ENCODE data around the gene ANKMY2. TPM values are rescaled to one million over a fixed set of nuclear protein-coding genes. Genes with fewer than 3 reads are reported as not detected.

ANKMY2 gene
- polyA plus RNA-seq, 3 donors = 4.8 to 7.5 (median 7.0) TPM

DNA sequence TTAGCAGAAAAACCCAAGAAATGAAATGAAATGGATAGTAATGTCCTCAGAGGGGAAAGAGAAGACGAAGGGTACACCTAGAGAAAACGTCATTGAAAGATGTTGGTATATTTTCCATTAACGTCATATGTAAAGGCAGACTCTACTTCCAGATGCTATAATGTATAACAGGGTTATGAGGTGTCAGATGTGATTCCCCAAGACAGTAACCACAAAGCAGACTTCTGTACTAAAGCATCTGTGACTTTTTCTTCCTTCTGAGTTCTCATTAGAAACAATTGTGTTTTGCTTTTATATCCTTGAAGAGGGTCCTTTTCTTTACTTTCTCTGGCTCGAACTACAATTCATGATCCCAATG is 81.6 kb downstream of the ANKMY2 start:
- TF ChIP-seq, protein P1, sequence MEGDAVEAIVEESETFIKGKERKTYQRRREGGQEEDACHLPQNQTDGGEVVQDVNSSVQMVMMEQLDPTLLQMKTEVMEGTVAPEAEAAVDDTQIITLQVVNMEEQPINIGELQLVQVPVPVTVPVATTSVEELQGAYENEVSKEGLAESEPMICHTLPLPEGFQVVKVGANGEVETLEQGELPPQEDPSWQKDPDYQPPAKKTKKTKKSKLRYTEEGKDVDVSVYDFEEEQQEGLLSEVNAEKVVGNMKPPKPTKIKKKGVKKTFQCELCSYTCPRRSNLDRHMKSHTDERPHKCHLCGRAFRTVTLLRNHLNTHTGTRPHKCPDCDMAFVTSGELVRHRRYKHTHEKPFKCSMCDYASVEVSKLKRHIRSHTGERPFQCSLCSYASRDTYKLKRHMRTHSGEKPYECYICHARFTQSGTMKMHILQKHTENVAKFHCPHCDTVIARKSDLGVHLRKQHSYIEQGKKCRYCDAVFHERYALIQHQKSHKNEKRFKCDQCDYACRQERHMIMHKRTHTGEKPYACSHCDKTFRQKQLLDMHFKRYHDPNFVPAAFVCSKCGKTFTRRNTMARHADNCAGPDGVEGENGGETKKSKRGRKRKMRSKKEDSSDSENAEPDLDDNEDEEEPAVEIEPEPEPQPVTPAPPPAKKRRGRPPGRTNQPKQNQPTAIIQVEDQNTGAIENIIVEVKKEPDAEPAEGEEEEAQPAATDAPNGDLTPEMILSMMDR (IDR thresholded peaks at IDR 0.05) = no peak
- Histone ChIP-seq H3K36me3 (replicated peaks in 1 of 2; ENCODE audit: control insufficient read depth in 1 of 2, insufficient read depth in 2 of 2, low read length in 2 of 2) (no peaks in the 10 kb centered on the region), H3K4me3 (replicated peaks in 1 of 3; ENCODE audit: low read depth in 2 of 3, low read length in 3 of 3) (no peak overlapping the region), H3K9me3 (replicated peaks in 1 of 2; ENCODE audit: control insufficient read depth in 1 of 2, insufficient read depth in 1 of 2, low read length in 2 of 2) (no peaks in the 10 kb centered on the region), H3K4me1 (ENCODE audit: control insufficient read depth in 1 of 2, insufficient read depth in 2 of 2, low read length in 2 of 2) (no peaks in the 10 kb centered on the region), H3K27ac (ENCODE audit: low read depth in 1 of 2, low read length in 2 of 2) (no peak overlapping the region), H3K4me2 (replicated peaks; ENCODE audit: extremely low read depth, low read length, poor library complexity, severe bottlenecking) (no peak overlapping the region), H4K20me1 (ENCODE audit: insufficient read depth, low read length) (no peaks in the 10 kb centered on the region), H3K9ac (ENCODE audit: insufficient read depth, low read length, poor library complexity, severe bottlenecking) (no peak overlapping the region), H3K79me2 (ENCODE audit: insufficient read depth, low read length) (no peaks in the 10 kb centered on the region), H2AFZ (ENCODE audit: insufficient read depth, low read depth, low read length, poor library complexity, severe bottlenecking) (no peak overlapping the region), H3K27me3 (ENCODE audit: control insufficient read depth in 2 of 2, insufficient read depth in 2 of 2, low read length in 2 of 2) (no peaks in the 10 kb centered on the region)
- H3K36me3 Mint-ChIP-seq = no peaks in the 10 kb centered on the region
- DNase-seq = no peak
- H3K4me1 Mint-ChIP-seq = peaks cover 9% of the 10 kb centered on the region
- no peak overlapping the region for H3K27ac Mint-ChIP-seq
- no CpG with 5 or more reads among the region's 4 CpGs for WGBS (ENCODE audit: insufficient coverage)
- no peaks in the 10 kb centered on the region for H3K9me3 Mint-ChIP-seq
- H3K27me3 Mint-ChIP-seq (ENCODE audit: low read depth in 3 of 3) = peaks cover 0 to 7% (median 1%) of the 10 kb centered on the region in 3 donors
- H3K4me3 Mint-ChIP-seq = peak overlapping the region in 1 of 2 donors; percentile 56
- intact Hi-C loops (cut with micrococcal nuclease) = no loop called here

DNA sequence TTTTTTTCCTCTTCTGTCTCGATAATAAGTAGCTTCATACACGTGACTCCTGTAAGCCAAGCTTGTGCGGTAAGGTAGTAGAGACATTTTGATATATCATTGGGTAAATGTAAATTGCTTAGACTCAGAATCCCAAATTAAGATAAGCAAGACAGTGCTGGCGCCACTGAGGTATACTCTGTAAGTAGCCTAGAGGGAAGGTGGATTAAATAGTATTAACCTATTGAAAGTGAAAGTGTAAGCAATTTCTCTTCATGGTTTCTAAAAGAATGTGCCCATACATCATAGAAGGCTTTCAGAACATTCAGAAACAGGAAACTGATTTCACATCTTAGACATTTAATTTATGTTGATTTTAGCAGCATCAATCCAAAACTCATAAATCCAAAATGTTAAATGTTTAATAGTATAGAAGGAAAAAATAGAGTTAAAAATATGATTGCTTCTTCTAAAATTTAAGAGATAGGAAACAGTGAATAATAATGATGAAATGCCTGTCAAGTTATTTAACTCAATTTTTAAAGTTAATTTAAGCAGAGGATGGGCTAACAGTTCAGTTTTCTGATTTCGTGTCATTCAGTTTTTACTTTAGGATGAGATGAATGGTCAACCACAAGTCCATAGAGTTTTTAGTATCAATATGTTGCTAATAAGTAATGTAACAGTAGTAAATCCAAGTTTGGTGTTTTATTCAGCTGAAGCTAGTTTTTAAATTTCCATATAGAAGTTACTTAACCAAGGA is 82.1 kb downstream of the ANKMY2 start:
- Histone ChIP-seq H3K9me3 (replicated peaks in 1 of 2; ENCODE audit: control insufficient read depth in 1 of 2, insufficient read depth in 1 of 2, low read length in 2 of 2) (no peaks in the 10 kb centered on the region), H3K4me3 (replicated peaks in 1 of 3; ENCODE audit: low read depth in 2 of 3, low read length in 3 of 3) (peak overlapping the region; percentile 41 to 69 (median 63)), H2AFZ (ENCODE audit: insufficient read depth, low read depth, low read length, poor library complexity, severe bottlenecking) (peak overlapping the region; percentile 32), H4K20me1 (ENCODE audit: insufficient read depth, low read length) (no peaks in the 10 kb centered on the region), H3K79me2 (ENCODE audit: insufficient read depth, low read length) (no peaks in the 10 kb centered on the region), H3K9ac (ENCODE audit: insufficient read depth, low read length, poor library complexity, severe bottlenecking) (peak overlapping the region; percentile 28), H3K27ac (ENCODE audit: low read depth in 1 of 2, low read length in 2 of 2) (peak overlapping the region in 1 of 2 donors; percentile 28), H3K4me1 (ENCODE audit: control insufficient read depth in 1 of 2, insufficient read depth in 2 of 2, low read length in 2 of 2) (no peaks in the 10 kb centered on the region), H3K4me2 (replicated peaks; ENCODE audit: extremely low read depth, low read length, poor library complexity, severe bottlenecking) (peak overlapping the region; percentile 61), H3K27me3 (ENCODE audit: control insufficient read depth in 2 of 2, insufficient read depth in 2 of 2, low read length in 2 of 2) (no peaks in the 10 kb centered on the region), H3K36me3 (replicated peaks in 1 of 2; ENCODE audit: control insufficient read depth in 1 of 2, insufficient read depth in 2 of 2, low read length in 2 of 2) (no peaks in the 10 kb centered on the region)
- H3K4me1 Mint-ChIP-seq = peaks cover 9% of the 10 kb centered on the region
- intact Hi-C loops (cut with micrococcal nuclease) = no loop called here
- H3K9me3 Mint-ChIP-seq = no peaks in the 10 kb centered on the region
- peak overlapping the region; percentile 73 to 92 for H3K4me3 Mint-ChIP-seq
- peak in 1 of 3 donors; percentile 14 for DNase-seq
- TF ChIP-seq, protein P1 (IDR thresholded peaks at IDR 0.05) = no peak
- no CpG with 5 or more reads among the region's 5 CpGs for WGBS (ENCODE audit: insufficient coverage)
- no peaks in the 10 kb centered on the region for H3K36me3 Mint-ChIP-seq
- peaks cover 0 to 7% (median 1%) of the 10 kb centered on the region in 3 donors for H3K27me3 Mint-ChIP-seq (ENCODE audit: low read depth in 3 of 3)
- H3K27ac Mint-ChIP-seq = peak overlapping the region in 2 of 7 donors; percentile 69 to 77
